ENCODE data around the gene HYAL4. TPM values are rescaled to one million over a fixed set of nuclear protein-coding genes. Genes with fewer than 3 reads are reported as not detected.
A peak's percentile ranks its signal among the peaks of the same experiment; 100 is the strongest.

HYAL4 gene
- total and polyA plus RNA-seq, 2 experiments from 2014 or later = 0.07 TPM; not detected in 1

DNA sequence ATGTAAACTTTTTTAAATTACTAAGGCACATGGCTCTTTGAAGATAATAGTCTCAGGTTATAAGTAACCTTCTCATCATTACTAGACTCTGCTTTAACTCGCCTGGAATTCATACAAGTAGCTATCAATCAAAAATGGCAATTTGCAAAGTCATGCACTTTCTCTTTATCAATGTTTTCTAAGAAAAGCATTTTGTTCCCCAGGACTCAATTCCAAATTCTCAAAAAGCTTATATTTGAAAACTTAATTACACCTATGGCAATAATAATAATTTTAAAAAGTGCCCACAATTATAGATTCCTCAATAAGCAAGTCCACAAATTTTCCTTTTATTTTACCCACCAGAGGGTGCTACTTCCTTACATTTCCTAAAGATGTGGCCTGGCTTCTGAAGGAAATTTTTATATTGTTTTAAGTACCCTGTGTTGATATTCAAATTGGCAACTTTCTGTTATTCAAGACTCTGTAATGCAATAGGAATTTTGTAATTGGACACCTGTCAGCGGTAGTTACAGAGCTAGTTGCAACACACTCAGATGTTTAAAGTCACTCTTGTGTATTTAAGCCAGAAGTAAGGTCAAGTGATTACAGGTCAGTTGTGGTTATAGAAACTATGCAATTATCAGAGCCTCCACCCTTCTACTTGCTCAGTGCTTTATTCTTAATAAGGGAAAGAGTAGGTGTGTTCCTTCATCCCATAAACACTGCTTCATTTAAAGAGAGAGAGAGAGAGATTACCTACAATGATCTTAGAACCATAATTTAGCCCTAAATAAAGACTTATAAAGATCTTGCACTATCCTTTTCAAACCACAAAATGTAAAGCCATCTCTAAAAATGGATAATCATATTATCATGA is 47.1 kb upstream of the HYAL4 start:
- Histone ChIP-seq H2AFZ (peak overlapping the region; percentile 11), H3K4me2 (peak overlapping the region; percentile 48), H3K9me3 (ENCODE audit: low read depth) (no peaks in the 10 kb centered on the region), H3K79me2 (no peaks in the 10 kb centered on the region), H3K4me1 (ENCODE audit: insufficient read depth) (peaks cover 12% of the 10 kb centered on the region), H3K27me3 (no peaks in the 10 kb centered on the region), H3K36me3 (replicated peaks; ENCODE audit: insufficient read depth, low read depth) (no peaks in the 10 kb centered on the region), H3K4me3 (no peak overlapping the region), H3K27ac (peak overlapping the region; percentile 87), H4K20me1 (ENCODE audit: insufficient read depth, poor library complexity, severe bottlenecking) (no peaks in the 10 kb centered on the region), H3K9me2 (replicated peaks; ENCODE audit: insufficient read depth) (no peaks in the 10 kb centered on the region)
- DNase-seq (ENCODE audit: low spot score) = peak; percentile 69
- TF ChIP-seq, protein P1, sequence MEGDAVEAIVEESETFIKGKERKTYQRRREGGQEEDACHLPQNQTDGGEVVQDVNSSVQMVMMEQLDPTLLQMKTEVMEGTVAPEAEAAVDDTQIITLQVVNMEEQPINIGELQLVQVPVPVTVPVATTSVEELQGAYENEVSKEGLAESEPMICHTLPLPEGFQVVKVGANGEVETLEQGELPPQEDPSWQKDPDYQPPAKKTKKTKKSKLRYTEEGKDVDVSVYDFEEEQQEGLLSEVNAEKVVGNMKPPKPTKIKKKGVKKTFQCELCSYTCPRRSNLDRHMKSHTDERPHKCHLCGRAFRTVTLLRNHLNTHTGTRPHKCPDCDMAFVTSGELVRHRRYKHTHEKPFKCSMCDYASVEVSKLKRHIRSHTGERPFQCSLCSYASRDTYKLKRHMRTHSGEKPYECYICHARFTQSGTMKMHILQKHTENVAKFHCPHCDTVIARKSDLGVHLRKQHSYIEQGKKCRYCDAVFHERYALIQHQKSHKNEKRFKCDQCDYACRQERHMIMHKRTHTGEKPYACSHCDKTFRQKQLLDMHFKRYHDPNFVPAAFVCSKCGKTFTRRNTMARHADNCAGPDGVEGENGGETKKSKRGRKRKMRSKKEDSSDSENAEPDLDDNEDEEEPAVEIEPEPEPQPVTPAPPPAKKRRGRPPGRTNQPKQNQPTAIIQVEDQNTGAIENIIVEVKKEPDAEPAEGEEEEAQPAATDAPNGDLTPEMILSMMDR (IDR thresholded peaks at IDR 0.05; ENCODE audit: poor library complexity) = peak; percentile 68
- TF ChIP-seq EZH2 (IDR thresholded peaks at IDR 0.05; ENCODE audit: borderline replicate concordance) = no peak
- 40% methylated on average over 2 of the region's 2 CpGs for WGBS (ENCODE audit: low lambda C conversion rate, missing lambda C conversion rate)

DNA sequence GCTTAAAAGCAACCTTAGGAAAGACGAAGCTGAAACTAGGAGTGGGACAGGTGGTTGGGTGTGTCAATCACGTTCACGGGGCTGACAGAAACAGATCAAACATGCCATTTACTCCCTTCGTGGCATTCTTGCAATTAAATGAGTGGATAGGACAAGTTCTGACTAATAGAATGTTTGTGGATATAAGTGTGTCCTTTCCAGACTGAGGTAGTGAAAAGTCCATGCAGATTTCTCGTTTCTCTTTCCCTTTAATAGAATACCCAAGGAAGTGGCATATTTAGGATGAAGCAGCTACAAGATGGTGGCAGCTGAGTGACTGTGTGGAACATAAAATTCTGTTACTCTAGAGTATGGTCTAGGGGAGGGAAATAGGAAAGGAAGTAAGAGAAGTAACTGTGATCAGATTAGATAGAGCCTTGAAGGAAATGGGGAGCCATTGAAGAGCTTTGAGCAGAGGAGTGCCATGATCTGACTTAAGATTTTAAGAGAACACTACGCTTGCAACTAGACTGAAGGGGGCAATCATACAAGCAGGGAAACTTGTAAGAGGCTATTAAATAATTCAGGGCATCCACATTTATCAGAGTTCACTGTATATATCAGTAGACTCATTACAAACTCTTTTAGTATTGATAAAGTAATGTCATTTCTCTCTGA is 46.3 kb upstream of the HYAL4 start:
- no peak overlapping the region for H3K4me3 ChIP-seq
- H3K4me2 ChIP-seq = peak overlapping the region; percentile 48
- 48% methylated on average over 6 of the region's 6 CpGs for WGBS (ENCODE audit: low lambda C conversion rate, missing lambda C conversion rate)
- H3K36me3 ChIP-seq (replicated peaks; ENCODE audit: insufficient read depth, low read depth) = no peaks in the 10 kb centered on the region
- H3K4me1 ChIP-seq (ENCODE audit: insufficient read depth) = peaks cover 12% of the 10 kb centered on the region
- H3K9me3 ChIP-seq (ENCODE audit: low read depth) = no peaks in the 10 kb centered on the region
- peak overlapping the region; percentile 87 for H3K27ac ChIP-seq
- peak overlapping the region; percentile 11 for H2AFZ ChIP-seq
- peak; percentile 17 for DNase-seq (ENCODE audit: low spot score)
- H3K9me2 ChIP-seq (replicated peaks; ENCODE audit: insufficient read depth) = no peaks in the 10 kb centered on the region
- no peaks in the 10 kb centered on the region for H3K27me3 ChIP-seq
- H4K20me1 ChIP-seq (ENCODE audit: insufficient read depth, poor library complexity, severe bottlenecking) = no peaks in the 10 kb centered on the region
- TF ChIP-seq EZH2 (IDR thresholded peaks at IDR 0.05; ENCODE audit: borderline replicate concordance) (no peak), EZH2phosphoT487 (IDR thresholded peaks at IDR 0.05; ENCODE audit: low read depth, severe bottlenecking, unreplicated experiment) (no peak)
- TF ChIP-seq, protein P1 (IDR thresholded peaks at IDR 0.05; ENCODE audit: poor library complexity) = no peak
- H3K79me2 ChIP-seq = no peaks in the 10 kb centered on the region

DNA sequence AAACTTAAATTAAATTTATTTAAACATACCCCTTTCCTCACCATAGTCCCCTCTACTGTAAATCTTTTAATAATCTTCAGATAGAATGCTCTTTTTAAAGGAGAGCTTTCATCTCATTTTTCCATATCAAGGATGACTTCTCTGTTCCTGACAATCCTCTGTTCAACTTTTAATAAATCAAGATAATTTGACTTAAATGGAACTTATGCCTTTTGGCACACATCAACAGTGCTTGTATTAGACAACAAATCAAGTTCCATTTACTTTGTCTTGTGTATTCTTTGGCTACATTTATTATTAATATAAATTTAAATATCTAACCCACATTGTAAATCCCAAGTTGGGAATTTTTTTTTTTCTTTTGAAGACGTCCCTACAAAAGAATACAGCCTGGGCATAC is 42.7 kb upstream of the HYAL4 start:
- TF ChIP-seq EZH2 (IDR thresholded peaks at IDR 0.05; ENCODE audit: borderline replicate concordance) = no peak
- TF ChIP-seq, protein P1 (IDR thresholded peaks at IDR 0.05; ENCODE audit: poor library complexity) = no peak
- TF ChIP-seq EZH2phosphoT487 (IDR thresholded peaks at IDR 0.05; ENCODE audit: low read depth, severe bottlenecking, unreplicated experiment) = no peak
- H3K79me2 ChIP-seq = no peaks in the 10 kb centered on the region
- no peak overlapping the region for H3K4me2 ChIP-seq
- WGBS (ENCODE audit: low lambda C conversion rate, missing lambda C conversion rate) = 82% methylated on average over 1 of the region's 1 CpG
- H3K4me1 ChIP-seq (ENCODE audit: insufficient read depth) = peaks cover 5% of the 10 kb centered on the region
- no peak overlapping the region for H3K4me3 ChIP-seq
- H3K27me3 ChIP-seq = no peaks in the 10 kb centered on the region
- no peaks in the 10 kb centered on the region for H4K20me1 ChIP-seq (ENCODE audit: insufficient read depth, poor library complexity, severe bottlenecking)
- no peaks in the 10 kb centered on the region for H3K9me3 ChIP-seq (ENCODE audit: low read depth)
- H3K36me3 ChIP-seq (replicated peaks; ENCODE audit: insufficient read depth, low read depth) = no peaks in the 10 kb centered on the region
- H3K27ac ChIP-seq = no peak overlapping the region
- no peak for DNase-seq (ENCODE audit: low spot score)
- H2AFZ ChIP-seq = no peak overlapping the region
- no peaks in the 10 kb centered on the region for H3K9me2 ChIP-seq (replicated peaks; ENCODE audit: insufficient read depth)

Data from hepatocyte (in vitro differentiated cells).